Stomach (tissue), 4 donors: ENCODE measurements around the gene DICER1.

ENCODE experiments used
- EP300 ChIP-seq: sonication (generic); formaldehyde crosslinking; IDR thresholded peaks from one replicate; pipeline ENCODE4 v1.6.1; 2017; ENCODE audit warnings: antibody characterized with exemption
- TF ChIP-seq, protein P1 (sequence below), 7 experiments: fragments of 450-650 bp in 4 of 7; fragments of 200-600 bp in 3 of 7; sonication (generic) in 3 of 7; IDR thresholded peaks; one replicate each; pipeline ENCODE4 v1.5.1; 2016 to 2019; ENCODE audit warnings: antibody characterized with exemption in 7 of 7, control low read depth in 2 of 7, mild to moderate bottlenecking in 1 of 7

DNA sequence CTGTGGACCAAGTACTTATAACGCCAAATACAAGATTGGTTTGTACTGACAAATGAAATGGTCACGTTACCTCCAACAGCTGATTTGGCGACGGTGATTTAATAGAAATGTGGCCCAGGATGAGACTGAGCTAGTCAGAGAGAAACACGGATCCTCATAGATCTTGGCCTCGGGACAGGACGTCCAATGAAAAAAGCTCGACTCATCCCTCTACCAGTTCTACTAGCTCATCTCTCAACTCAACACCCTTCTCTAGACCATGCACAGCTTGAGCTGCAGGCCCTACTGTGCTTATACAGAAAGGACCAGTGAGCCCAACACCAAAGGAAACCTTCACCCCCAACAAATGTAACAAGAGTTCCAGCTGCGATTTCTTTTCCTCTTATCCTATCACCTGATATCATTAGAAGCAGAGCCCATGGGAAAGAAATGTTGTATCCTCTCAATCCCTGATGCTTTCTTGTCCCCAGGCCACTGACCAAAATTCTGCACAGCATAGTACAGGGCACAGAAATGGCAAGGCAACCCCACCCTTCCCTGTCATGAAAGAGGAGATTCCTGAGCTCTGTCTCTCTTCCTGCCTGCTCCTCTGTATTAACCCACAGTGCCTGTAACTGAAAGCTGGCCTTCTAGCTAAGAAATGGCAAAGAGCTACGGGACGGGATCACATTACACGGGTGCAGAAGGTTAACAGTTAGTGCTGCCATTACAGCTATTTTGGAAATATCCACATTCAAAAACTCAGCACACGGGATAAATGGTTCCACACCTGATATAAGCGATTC lies 39.2 kb downstream of the DICER1 start:
- TF ChIP-seq, protein P1, sequence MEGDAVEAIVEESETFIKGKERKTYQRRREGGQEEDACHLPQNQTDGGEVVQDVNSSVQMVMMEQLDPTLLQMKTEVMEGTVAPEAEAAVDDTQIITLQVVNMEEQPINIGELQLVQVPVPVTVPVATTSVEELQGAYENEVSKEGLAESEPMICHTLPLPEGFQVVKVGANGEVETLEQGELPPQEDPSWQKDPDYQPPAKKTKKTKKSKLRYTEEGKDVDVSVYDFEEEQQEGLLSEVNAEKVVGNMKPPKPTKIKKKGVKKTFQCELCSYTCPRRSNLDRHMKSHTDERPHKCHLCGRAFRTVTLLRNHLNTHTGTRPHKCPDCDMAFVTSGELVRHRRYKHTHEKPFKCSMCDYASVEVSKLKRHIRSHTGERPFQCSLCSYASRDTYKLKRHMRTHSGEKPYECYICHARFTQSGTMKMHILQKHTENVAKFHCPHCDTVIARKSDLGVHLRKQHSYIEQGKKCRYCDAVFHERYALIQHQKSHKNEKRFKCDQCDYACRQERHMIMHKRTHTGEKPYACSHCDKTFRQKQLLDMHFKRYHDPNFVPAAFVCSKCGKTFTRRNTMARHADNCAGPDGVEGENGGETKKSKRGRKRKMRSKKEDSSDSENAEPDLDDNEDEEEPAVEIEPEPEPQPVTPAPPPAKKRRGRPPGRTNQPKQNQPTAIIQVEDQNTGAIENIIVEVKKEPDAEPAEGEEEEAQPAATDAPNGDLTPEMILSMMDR (IDR thresholded peaks at IDR 0.05) = no peak
- TF ChIP-seq EP300 = no peak
